T-cell (primary cell): ENCODE results near the gene PPM1M. TPM values are rescaled to one million over a fixed set of nuclear protein-coding genes. Genes with fewer than 3 reads are reported as not detected.

ENCODE experiments used
- ATAC-seq, 4 experiments: fragments of 200-7000 bp in 3 of 4; fragments of 150-1000 bp in 1 of 4; cut with Tn5 transposase; replicated peaks in 1 of 4; 1 replicate in 3 of 4; 2 replicates in 1 of 4; pipeline ENCODE4 v1.10.0; 2021; ENCODE audit warnings: moderate library complexity in 3 of 4, mild to moderate bottlenecking in 2 of 4, moderate number of reproducible peaks in 1 of 4
- CTCF ChIA-PET, 2 donors: fragments of 300-600 bp; sonication (Branson Sonifier 250); formaldehyde crosslinking; loops; one replicate each; lab custom pipeline; 2022; ENCODE audit warnings: antibody characterized with exemption in 2 of 2; lab: Charles Lee
- POLR2A ChIA-PET, 2 donors: fragments of 300-600 bp; sonication (Branson Sonifier 250); formaldehyde crosslinking; loops; one replicate each; lab custom pipeline; 2022; ENCODE audit warnings: antibody characterized with exemption in 2 of 2; lab: Charles Lee
- DNase-seq, 35 experiments: peaks; one replicate each; pipeline versions ENCODE4 v3.0.0 to v3.0.0-alpha.2; 2013 to 2023
- H3K27ac ChIP-seq: one replicate; pipeline ENCODE4 v1.5.1; 2013; ENCODE audit warnings: low read length
- H3K27me3 ChIP-seq, 2 experiments: replicated peaks in 1 of 2; 1 replicate in 1 of 2; 2 replicates in 1 of 2; pipeline versions ENCODE4 v1.6.1 to v1.7.0; 2013; ENCODE audit warnings: low read length in 1 of 2, mixed read lengths in 1 of 2; ENCODE audit not compliant: control insufficient read depth in 2 of 2, insufficient read depth in 2 of 2; ENCODE audit errors: extremely low read depth in 1 of 2
- H3K36me3 ChIP-seq, 2 donors: 1 replicate in 1 of 2; 2 replicates in 1 of 2; pipeline versions ENCODE4 v1.6.1 to v1.7.0; 2013; ENCODE audit warnings: low read length in 1 of 2; ENCODE audit not compliant: control insufficient read depth in 2 of 2, insufficient read depth in 1 of 2; ENCODE audit errors: extremely low read depth in 1 of 2
- H3K4me1 ChIP-seq, 2 experiments: 1 replicate in 1 of 2; 2 replicates in 1 of 2; pipeline versions ENCODE4 v1.6.1 to v1.7.0; 2013; ENCODE audit warnings: low read length in 2 of 2, mixed read lengths in 1 of 2; ENCODE audit not compliant: insufficient read depth in 2 of 2, control insufficient read depth in 1 of 2; ENCODE audit errors: extremely low read depth in 1 of 2
- H3K4me3 ChIP-seq, 2 donors: 1 replicate in 1 of 2; 2 replicates in 1 of 2; pipeline versions ENCODE4 v1.5.1 to v1.7.0; 2013; ENCODE audit warnings: mild to moderate bottlenecking in 2 of 2, low read length in 1 of 2, moderate library complexity in 1 of 2; ENCODE audit not compliant: control insufficient read depth in 1 of 2; ENCODE audit errors: extremely low read depth in 1 of 2
- H3K9me3 ChIP-seq: 2 replicates; pipeline ENCODE4 v1.7.0; 2013
- H3K27ac Mint-ChIP-seq, 2 donors: one replicate each; pipeline ENCODE4 v1.8.0; 2020 to 2021; ENCODE audit warnings: mild to moderate bottlenecking in 2 of 2, mixed read lengths in 2 of 2
- H3K27me3 Mint-ChIP-seq, 2 donors: one replicate each; pipeline ENCODE4 v1.8.0; 2021 to 2022; ENCODE audit warnings: mixed read lengths in 2 of 2
- H3K36me3 Mint-ChIP-seq: one replicate; pipeline ENCODE4 v1.8.0; 2021; ENCODE audit warnings: mixed read lengths
- H3K4me1 Mint-ChIP-seq, 3 donors: one replicate each; pipeline ENCODE4 v1.8.0; 2020 to 2022; ENCODE audit warnings: mixed read lengths in 3 of 3, mild to moderate bottlenecking in 1 of 3
- H3K4me3 Mint-ChIP-seq, 3 donors: one replicate each; pipeline ENCODE4 v1.8.0; 2020 to 2022; ENCODE audit warnings: mild to moderate bottlenecking in 3 of 3, mixed read lengths in 3 of 3, moderate library complexity in 3 of 3
- H3K9me3 Mint-ChIP-seq, 3 donors: one replicate each; pipeline ENCODE4 v1.8.0; 2020 to 2022; ENCODE audit warnings: mixed read lengths in 3 of 3
- WGBS: methylation state at CpG from one replicate; pipeline ENCODE4 v1.1.5; 2013; ENCODE audit warnings: missing lambda C conversion rate; ENCODE audit not compliant: insufficient coverage; 5-methylcytosine and 5-hydroxymethylcytosine counted together
- total RNA-seq, 35 experiments: library from RNA in 6 of 35; stranded (reverse) in 6 of 35; fragments of 120-200 nt in 1 of 35; gene quantifications; one replicate each; pipeline versions ENCODE4 v1.2.1 to v1.2.4 and lab custom pipeline; 2013 to 2026

The PPM1M gene
- total RNA-seq, 5 donors from 2014 or later (not counting 1 experiment from before 2014, with no cell fraction given), result 63.4 to 78.1 (median 73.4) TPM

DNA sequence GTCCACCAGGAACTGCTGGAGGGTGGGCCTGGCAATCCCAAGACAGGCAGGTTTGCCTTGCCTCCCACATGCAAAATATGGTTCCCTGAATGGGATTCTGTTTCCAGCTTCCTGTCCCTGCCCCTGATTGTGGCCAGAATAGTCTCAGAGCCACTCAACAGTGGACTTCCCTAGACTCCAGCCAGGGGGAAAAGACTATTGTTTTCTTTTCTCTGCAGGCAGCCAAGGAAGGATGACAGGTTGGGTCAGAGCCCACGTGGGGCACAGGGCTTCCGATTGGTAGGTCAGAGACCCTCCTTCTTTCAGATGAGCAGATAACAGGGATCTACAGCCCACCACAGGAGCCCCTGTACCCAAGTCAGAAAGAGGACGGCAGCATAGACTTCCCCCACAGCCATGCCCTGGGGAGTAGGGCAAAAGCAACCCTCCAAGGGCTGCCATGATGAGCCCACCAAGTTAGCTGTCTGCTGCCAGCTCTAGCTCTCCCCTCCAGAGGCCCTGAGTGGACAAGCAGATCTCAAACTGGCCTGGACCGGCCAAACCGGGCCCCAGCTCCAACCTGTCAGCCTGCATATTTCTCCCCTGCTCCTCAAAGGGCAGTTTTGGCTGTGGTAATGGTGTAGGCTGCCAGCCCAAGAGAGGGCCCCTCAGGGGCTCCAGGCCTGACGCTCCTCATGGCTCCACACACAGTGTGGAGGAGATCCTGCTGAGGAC is 26.5 kb upstream of the PPM1M start:
- peak overlapping the region in 2 of 3 donors; percentile 13 to 83 for H3K4me3 Mint-ChIP-seq
- peaks cover 82 to 89% (median 88%) of the 10 kb centered on the region in 3 donors for H3K4me1 Mint-ChIP-seq
- H3K4me3 ChIP-seq, result no peak overlapping the region
- no peaks in the 10 kb centered on the region for H3K27me3 Mint-ChIP-seq
- no peaks in the 10 kb centered on the region for H3K9me3 ChIP-seq
- H3K27me3 ChIP-seq, result no peaks in the 10 kb centered on the region
- POLR2A ChIA-PET, result interaction anchor here in 1 of 2 donors (0.6 kb wide), 1 partner anchor 239 kb away, joined by 3 read pairs; no protein-coding TSS in a partner anchor
- CTCF ChIA-PET, result interaction anchor here (0.6 to 3.8 kb wide), 14 partner anchors 12 to 173 kb away, joined by 3 to 48 read pairs (median 4); partner anchors contain the start of gene WDR82 (in 1 of the 2)
- H3K4me1 ChIP-seq, result peaks cover 46 to 90% of the 10 kb centered on the region in 2 experiments
- peaks cover 0 to 15% of the 10 kb centered on the region in 2 donors for H3K36me3 ChIP-seq
- H3K27ac ChIP-seq, result peak overlapping the region; percentile 71
- 90% methylated on average over 3 of the region's 6 CpGs for WGBS
- H3K36me3 Mint-ChIP-seq, result peaks cover 19% of the 10 kb centered on the region
- ATAC-seq (no peak), DNase-seq (no peak)
- H3K9me3 Mint-ChIP-seq, result no peaks in the 10 kb centered on the region
- H3K27ac Mint-ChIP-seq, result peak overlapping the region; percentile 97 to 98

DNA sequence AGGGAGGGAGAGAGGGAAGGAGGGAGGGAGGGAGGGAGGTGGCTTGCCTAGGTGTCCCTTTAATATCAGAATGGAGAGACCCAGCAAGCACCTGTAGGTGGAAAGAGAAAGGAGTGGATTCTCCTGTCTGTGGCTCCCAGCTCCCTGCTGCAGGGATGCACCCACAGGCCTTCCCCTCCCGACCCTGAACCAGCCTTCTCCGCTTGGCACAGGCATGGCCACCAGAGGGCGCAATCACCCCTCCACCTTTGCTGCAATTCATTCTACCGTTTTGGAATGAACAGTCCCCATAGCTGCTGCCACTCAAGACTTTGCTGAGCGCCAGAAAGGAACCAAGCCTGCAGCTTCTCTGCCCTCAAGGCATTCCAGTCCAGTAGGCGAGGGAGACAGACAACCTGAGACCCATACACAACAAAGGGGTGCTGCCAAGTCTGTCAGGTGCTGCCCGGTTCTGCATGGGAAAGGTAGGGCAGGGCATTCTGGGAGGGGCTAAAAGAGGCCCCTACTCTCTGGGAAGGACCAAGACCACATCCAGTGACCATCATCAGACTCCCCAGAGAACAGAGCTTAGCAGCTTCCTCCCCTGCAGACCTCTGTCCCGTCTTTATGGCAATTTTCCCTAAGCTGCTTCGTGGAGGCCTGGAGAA is 25.1 kb upstream of the PPM1M start:
- Mint-ChIP-seq H3K9me3 (no peaks in the 10 kb centered on the region), H3K36me3 (peaks cover 7% of the 10 kb centered on the region), H3K4me1 (peaks cover 89 to 96% (median 93%) of the 10 kb centered on the region in 3 donors), H3K27ac (peak overlapping the region; percentile 61 to 85), H3K4me3 (peak overlapping the region; percentile 21 to 83 (median 32)), H3K27me3 (no peaks in the 10 kb centered on the region)
- Histone ChIP-seq H3K27me3 (no peaks in the 10 kb centered on the region), H3K9me3 (no peaks in the 10 kb centered on the region), H3K27ac (peak overlapping the region; percentile 6), H3K4me1 (peaks cover 50 to 99% of the 10 kb centered on the region in 2 experiments), H3K4me3 (no peak overlapping the region), H3K36me3 (peaks cover under 1 to 2% of the 10 kb centered on the region in 2 donors)
- ChIA-PET POLR2A (interaction anchor here in 1 of 2 donors (1.0 kb wide), 1 partner anchor 19 kb away, joined by 3 read pairs; no protein-coding TSS in a partner anchor), CTCF (interaction anchor here (0.6 to 3.8 kb wide), 18 partner anchors 8 to 625 kb away, joined by 3 to 48 read pairs (median 4); partner anchors contain the start of gene WDR82 (in 1 of the 2))
- ATAC-seq, result peak; percentile 45 to 69 (median 57)
- DNase-seq, result peak; percentile 62 to 92 (median 85)
- 16% methylated on average over 5 of the region's 9 CpGs for WGBS

DNA sequence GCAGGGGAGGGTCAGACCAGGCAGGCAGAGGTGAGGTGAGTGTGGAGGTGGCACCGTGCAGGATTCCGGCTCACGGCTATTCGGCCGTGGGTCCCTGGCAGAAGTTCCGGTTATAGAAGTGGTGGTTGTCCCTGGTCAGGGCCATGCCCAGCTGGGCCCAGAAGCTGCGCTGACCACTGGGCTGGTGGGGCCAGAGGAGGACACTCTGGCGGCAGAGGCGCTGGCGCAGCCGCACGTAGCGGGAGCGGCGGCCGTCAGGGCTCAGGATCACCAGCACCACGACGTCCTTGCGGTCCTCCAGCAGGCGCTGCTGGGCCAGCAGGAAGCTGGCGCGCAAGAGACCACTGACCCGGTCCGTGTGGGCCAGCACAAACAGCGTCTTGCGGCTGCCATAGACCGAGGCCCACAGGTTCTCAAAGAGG is 24.4 kb upstream of the PPM1M start:
- Histone ChIP-seq H3K36me3 (peaks cover 0 to 2% of the 10 kb centered on the region in 2 donors), H3K9me3 (no peaks in the 10 kb centered on the region), H3K27ac (peak overlapping the region; percentile 6), H3K27me3 (no peaks in the 10 kb centered on the region), H3K4me1 (peaks cover 56 to 99% of the 10 kb centered on the region in 2 experiments), H3K4me3 (no peak overlapping the region)
- DNase-seq, result no peak
- Mint-ChIP-seq H3K9me3 (no peaks in the 10 kb centered on the region), H3K4me3 (peak overlapping the region; percentile 69 to 83 (median 78)), H3K36me3 (peaks cover 5% of the 10 kb centered on the region), H3K4me1 (peaks cover 91 to 98% (median 94%) of the 10 kb centered on the region in 3 donors), H3K27ac (peak overlapping the region; percentile 92), H3K27me3 (no peaks in the 10 kb centered on the region)
- WGBS, result 97% methylated on average over 27 of the region's 27 CpGs
- ATAC-seq, result no peak
- POLR2A ChIA-PET, result interaction anchor here in 1 of 2 donors (1.0 kb wide), 1 partner anchor 18 kb away, joined by 3 read pairs; no protein-coding TSS in a partner anchor
- CTCF ChIA-PET, result interaction anchor here (0.5 to 3.8 kb wide), 12 partner anchors 9 to 329 kb away, joined by 3 to 48 read pairs (median 4); partner anchors contain the start of gene WDR82 (in 1 of the 2)

DNA sequence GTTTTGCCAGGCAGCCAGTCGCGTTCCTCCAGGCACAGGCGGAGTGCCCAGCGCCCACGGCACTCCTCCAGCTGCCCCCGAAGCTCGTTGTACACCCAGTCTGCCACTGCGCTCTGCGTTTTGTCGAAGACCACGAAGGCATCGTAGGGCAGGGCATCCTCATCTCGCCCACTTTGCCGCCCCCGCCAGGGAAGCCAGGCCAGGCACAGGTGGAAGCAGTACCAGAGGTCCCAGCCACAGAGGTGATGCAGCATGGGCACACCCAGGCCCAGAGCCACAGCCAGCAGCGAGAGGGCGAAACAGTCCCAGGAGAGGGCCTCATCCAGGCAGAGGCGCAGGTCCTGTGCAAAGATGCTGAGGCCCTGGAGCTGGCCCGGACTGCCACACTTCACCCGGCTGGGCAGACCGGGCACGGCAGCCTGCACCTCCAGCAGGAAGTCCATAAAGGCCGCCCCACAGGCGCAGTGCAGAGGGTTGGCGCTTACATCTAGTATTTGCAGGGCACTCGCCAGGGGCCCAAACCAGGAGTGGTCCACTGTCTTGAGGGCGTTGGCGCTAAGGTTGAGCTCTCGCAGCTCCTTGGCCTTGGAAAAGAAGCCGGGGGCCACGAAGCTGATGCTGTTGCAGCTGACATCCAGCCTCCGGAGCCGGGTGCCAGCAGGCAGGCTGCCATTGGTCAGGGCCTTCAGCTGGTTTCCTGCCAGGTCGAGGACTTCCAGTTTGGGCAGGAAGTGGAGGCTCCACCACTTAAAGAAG is 23.8 kb upstream of the PPM1M start:
- Mint-ChIP-seq H3K27ac (peak overlapping the region; percentile 92), H3K36me3 (peaks cover 2% of the 10 kb centered on the region), H3K4me1 (peaks cover 92 to 98% (median 94%) of the 10 kb centered on the region in 3 donors), H3K9me3 (no peaks in the 10 kb centered on the region), H3K27me3 (no peaks in the 10 kb centered on the region), H3K4me3 (peak overlapping the region; percentile 69 to 83 (median 78))
- ATAC-seq (peak; percentile 66 to 73 (median 70)), DNase-seq (peak; percentile 55 to 80 (median 67))
- no peaks in the 10 kb centered on the region for H3K9me3 ChIP-seq
- H3K4me3 ChIP-seq, result peak overlapping the region; percentile 39 to 48
- H3K36me3 ChIP-seq, result peaks cover 0 to 2% of the 10 kb centered on the region in 2 donors
- H3K27ac ChIP-seq, result peak overlapping the region; percentile 77
- peaks cover 58 to 98% of the 10 kb centered on the region in 2 experiments for H3K4me1 ChIP-seq
- ChIA-PET CTCF (interaction anchor here (0.5 to 3.8 kb wide), 13 partner anchors 9 to 329 kb away, joined by 3 to 48 read pairs (median 5); partner anchors contain the start of gene WDR82 (in 1 of the 2)), POLR2A (no interaction called here)
- H3K27me3 ChIP-seq, result no peaks in the 10 kb centered on the region
- 60% methylated on average over 34 of the region's 34 CpGs for WGBS

DNA sequence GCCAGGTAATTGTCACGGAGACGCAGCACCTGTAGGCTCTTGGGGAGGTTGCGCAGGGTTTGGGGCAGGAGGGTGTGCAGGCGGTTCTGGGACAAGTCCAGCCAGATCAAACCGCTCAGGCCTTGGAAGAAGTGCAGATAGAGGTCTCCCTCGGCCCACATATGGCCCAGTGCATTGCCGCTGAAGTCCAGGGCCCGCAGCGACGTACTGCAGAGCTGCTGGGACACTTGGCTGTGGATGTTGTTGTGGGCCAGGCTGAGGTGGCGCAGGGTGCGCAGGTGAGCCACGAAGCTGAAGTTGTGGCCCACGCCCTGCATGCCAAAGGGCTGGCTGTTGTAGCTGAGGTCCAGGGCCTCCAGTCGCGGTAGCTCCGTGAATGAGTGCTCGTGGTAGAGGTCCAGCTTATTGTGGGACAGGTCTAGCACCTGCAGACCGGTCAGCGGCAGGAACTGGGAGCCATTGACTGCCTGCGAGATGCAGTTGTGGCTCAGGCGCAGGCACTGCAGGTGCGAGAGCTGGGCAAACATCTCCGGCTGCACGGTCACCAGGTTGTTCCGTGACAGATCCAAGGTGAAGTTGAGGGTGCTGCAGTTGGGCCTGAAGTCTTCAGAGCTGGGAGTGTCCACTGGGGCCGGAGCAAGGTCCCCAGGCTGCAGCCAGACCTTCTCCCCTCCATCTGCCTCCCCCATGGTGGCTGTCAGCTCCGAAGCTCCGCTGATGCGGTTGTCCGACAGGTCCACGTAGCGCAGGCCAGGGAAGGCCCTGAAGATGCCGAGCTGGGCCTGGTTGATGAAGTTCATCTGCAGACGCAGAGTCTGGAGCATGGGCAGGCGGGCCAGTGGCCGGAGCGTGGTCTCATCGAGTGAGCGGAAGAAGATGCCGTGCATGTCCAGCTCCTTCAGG is 23.0 kb upstream of the PPM1M start:
- Histone ChIP-seq H3K9me3 (no peaks in the 10 kb centered on the region), H3K4me3 (peak overlapping the region; percentile 39 to 48), H3K4me1 (peaks cover 50 to 90% of the 10 kb centered on the region in 2 experiments), H3K27me3 (no peaks in the 10 kb centered on the region), H3K27ac (peak overlapping the region; percentile 77), H3K36me3 (peaks cover 0 to 2% of the 10 kb centered on the region in 2 donors)
- ATAC-seq (no peak), DNase-seq (no peak)
- H3K9me3 Mint-ChIP-seq, result no peaks in the 10 kb centered on the region
- H3K27me3 Mint-ChIP-seq, result no peaks in the 10 kb centered on the region
- ChIA-PET CTCF (interaction anchor here (0.5 to 3.8 kb wide), 10 partner anchors 9 to 247 kb away, joined by 3 to 48 read pairs (median 4); partner anchors contain the start of gene WDR82 (in 1 of the 2)), POLR2A (no interaction called here)
- peak overlapping the region; percentile 69 to 83 (median 78) for H3K4me3 Mint-ChIP-seq
- WGBS, result 86% methylated on average over 37 of the region's 41 CpGs
- H3K27ac Mint-ChIP-seq, result peak overlapping the region; percentile 92
- H3K4me1 Mint-ChIP-seq, result peaks cover 86 to 97% (median 94%) of the 10 kb centered on the region in 3 donors
- no peaks in the 10 kb centered on the region for H3K36me3 Mint-ChIP-seq
